Amniotic epithelial cell (primary cell): ENCODE results near the gene ANKUB1.
"Not testable (repeated sequence)": the region's sequence is repeated elsewhere in the genome, so short reads cannot be mapped to it uniquely, and the experiment has no call there.

Source experiments
- DNase-seq: peaks from one replicate; pipeline ENCODE4 v3.0.0-alpha.2; 2010; ENCODE audit warnings: low read depth

Gene ANKUB1

DNA sequence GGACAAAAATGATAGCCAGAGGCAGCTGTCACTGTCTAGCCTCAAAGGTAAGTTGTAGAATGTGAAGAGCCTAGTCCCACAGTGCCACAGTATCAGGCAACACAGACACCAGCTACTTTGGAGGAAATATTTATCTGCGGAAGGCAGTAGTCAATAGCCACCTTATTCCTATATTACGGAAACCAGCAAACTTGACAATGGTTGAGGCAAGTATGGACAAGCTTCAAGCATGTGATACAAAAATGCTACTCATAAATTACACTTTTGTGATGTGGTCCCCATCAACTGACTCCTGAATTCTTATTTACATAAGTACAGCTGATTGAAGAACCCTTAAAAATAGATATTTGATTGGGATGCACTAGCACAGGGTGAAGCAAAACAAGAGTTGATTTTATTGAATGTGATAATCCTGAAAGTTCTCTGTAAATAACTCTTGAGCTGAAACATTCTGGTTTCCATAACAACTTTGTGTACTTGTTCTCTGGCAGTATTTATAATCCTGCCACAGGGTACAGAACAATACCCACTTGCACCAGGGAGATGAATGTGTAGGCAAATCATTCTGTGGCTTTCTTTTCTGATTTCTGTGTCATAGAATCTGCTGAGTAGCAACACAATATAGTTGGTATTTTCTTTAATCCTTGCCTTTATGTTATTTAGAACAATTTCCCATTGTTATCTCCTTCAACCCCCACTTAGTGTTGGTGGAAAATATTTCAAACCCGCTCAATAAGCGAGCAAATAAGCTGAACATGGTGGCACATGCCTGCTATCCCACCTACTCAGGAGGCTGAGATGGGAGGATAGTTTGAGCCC is at the start of gene ANKUB1:
Gene ANKUB1 (minus strand): TSS at position 103 of the 819 bp plus-strand sequence. CDS start 188 bp downstream, outside the sequence.
- DNase-seq: no peak

GRCh38 chr3:149839896-149840295 is 47.5 kb upstream of the ANKUB1 start:
- no peak for DNase-seq

GRCh38 chr3:149839469-149839868 is 47.1 kb upstream of the ANKUB1 start:
- DNase-seq: peak; percentile 21

DNA sequence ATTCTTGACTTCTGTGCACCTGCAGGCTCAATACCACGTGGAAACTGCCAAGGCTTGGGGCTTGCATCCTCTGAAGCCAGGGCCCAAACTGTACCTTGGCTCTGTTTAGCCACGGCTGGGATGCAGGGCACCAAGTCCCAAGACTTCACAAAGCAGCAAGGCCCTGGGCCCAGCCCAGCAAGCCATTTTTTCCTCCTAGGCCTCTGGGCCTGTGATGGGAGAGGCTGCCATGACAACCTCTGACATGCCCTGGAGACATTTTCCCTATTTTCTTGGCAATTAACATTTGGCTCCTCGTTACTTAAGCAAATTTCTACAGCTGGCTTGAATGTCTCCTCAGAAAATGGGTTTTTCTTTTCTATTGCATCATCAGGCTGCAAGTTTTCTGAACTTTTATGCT is 46.1 kb upstream of the ANKUB1 start:
- DNase-seq: not testable (repeated sequence)

DNA sequence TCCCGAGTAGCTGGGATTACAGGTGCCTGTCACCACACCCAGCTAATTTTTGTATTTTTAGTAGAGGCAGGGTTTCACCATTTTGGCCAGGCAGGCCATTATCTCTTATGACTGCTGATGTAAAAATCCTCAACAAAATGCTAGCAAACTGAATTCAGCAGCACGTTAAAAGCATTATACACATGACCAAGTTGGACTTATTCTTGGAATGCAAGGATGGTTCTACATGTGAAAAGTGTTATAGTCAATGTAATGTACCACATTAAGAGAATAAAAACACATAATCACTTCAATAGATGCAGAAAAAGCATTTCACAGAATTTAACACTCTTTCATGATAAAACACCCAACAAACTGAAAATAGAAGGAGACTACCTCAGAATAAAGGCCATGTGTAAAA is 40.9 kb upstream of the ANKUB1 start:
- DNase-seq: no peak

GRCh38 chr3:149832086-149832485 is 39.7 kb upstream of the ANKUB1 start:
- DNase-seq: no peak

GRCh38 chr3:149831321-149831720 is 39.0 kb upstream of the ANKUB1 start:
- no peak for DNase-seq

DNA sequence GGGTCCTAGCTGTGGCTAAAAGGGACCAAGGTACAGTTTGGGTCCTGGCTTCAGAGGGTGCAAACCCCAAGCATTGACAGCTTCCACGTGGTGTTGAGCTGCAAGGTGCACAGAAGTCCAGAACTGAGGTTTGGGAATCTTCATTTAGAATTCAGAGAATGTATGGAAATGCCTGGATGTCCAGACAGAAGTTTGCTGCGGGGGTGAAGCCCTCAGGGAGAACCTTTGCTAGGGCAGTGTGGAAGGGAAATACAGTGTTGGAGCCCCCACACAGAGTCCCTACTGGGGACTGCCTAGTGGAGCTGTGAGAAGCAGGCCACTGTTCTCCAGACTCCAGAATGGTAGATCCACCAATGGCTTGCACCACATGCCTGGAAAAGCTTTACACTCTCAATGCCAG is 38.5 kb upstream of the ANKUB1 start:
- no peak for DNase-seq

- DNase-seq: not testable (repeated sequence)
Measured at GRCh38 chr3:149829631-149830030, 37.3 kb upstream of the ANKUB1 start.

DNA sequence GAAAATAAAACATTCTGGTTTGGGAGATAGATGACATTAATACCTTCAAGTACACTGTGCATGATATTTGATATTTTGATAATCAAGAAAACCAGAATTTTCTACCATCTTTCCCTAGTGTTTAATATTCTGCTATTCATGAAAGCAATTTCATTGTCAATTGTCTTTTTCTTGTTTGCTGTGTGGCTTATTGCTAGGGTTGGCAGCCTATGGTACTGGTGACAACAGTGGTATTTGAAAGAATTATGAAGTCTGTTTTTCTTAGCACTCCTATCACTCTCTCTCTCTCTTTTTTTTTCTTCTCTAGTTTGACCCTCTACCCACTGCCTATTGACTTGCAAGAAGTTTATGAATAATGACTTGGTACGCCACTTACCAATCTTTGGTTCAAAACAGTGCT is 36.0 kb upstream of the ANKUB1 start:
- DNase-seq: no peak

GRCh38 chr3:149826636-149827035 is 34.3 kb upstream of the ANKUB1 start:
- DNase-seq: no peak

GRCh38 chr3:149820183-149820582 is 27.8 kb upstream of the ANKUB1 start:
- DNase-seq: no peak

DNA sequence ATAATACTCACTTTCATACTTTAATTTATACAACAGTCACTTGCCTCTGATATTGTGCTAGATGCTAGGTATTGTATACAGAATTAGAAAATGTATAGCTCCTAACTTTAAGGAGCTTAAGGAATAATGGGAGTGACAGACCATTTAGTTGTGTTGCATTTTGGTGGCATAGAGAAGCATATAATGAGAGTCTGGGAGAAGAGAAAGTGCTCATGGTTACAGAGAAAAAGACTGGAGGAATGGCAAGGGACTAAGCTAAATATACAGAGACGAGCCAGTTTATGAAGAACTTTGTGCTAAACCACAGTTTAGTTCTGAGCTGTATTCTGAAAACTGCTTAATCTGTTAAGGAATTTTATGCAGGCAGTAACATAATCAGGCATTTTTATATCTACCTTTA is 27.1 kb upstream of the ANKUB1 start:
- no peak for DNase-seq

GRCh38 chr3:149816986-149817385 is 24.6 kb upstream of the ANKUB1 start:
- peak; percentile 84 for DNase-seq

GRCh38 chr3:149816311-149816710 is 24.0 kb upstream of the ANKUB1 start:
- no peak for DNase-seq

GRCh38 chr3:149815728-149816127 is 23.4 kb upstream of the ANKUB1 start:
- DNase-seq: no peak

DNA sequence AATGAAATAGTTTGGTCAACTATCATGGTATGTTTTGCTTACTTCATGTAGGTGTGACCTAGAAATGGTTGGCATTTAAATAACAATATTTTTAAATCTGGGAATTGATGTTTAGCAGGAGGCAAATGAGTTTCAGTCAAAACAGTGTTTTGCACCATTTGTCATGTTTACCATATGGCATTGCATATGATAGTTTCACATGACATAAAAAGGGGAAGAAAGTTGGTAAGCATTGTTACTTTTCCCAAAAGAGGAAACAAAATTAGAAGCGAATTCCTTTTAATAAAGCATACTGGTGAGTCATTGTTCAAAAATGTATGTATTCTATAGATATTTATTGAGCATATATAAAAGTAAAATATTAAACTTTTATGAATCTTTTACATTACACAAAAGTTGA is 23.0 kb upstream of the ANKUB1 start:
- no peak for DNase-seq

DNA sequence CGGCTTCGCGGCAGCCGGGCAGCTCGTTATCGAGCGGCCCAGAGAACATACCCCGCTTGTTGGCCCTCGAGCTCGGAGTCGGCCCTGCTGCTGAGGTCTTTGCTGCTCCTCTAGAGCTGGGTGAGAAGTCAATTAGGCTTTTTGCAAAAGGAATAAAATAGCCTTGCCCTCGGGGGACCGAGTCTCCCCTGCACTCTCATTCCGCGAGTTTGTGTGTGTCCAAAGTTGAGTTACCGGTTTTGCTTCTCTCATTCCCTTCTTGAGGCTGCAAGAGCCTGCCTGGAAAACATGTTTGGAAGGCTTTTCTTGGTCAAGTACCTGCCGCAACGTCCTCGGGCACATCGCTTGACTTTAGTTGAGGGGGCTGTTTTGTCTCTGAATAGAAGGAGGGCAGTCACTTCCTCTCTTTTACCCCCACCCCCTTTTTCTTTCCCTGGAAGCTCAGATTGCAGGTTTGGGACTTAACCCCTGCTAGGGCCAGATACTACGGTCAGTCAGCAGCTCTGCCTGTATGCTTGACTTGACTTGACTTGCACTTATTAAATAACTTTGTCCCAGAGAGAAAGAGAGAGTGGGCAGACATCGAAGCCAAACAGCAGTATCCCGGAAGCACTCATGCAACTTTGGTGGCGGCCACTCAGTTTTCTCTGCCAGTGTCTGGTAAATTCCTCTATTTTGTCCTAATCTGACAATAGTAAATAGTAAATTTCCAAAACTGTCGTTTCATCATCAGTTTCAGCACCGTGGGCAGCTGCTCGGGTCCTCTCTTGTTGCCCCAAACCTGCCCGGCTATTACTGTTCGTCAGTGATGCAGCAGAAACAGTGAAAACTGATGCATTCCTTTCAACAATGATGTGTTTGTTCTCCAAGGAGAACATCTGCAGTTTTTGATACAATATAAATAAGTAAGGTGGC is 21.3 kb upstream of the ANKUB1 start:
- peak; percentile 32 for DNase-seq

- peak; percentile 94 for DNase-seq
Measured at GRCh38 chr3:149812606-149813366, 20.4 kb upstream of the ANKUB1 start, which contains the start of gene RNF13. Gene RNF13 (plus strand): TSS chr3:149813215. CDS start chr3:149846027, 32,812 bp downstream.

DNA sequence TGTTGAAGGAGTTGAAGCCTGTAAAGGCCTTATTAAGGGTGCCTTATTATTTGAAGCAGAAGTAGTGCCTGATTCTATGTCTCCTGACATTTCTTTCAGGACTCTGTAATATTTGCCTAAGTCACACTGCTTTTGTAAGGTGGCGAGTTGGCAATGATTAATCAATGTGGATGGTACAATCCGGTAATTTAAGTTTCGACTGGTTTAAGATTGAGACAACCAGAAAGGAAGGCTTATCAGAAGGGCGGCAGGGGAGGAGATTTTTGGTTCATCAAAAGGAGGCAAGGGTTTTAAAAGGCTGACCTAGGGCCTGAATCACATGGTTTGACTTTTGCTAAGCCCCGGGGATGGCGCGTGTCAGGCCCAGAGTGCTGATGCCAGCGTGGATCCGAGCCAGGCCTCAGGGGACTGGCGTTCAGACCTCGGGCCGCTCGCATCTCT is 19.8 kb upstream of the ANKUB1 start:
- DNase-seq: no peak

DNA sequence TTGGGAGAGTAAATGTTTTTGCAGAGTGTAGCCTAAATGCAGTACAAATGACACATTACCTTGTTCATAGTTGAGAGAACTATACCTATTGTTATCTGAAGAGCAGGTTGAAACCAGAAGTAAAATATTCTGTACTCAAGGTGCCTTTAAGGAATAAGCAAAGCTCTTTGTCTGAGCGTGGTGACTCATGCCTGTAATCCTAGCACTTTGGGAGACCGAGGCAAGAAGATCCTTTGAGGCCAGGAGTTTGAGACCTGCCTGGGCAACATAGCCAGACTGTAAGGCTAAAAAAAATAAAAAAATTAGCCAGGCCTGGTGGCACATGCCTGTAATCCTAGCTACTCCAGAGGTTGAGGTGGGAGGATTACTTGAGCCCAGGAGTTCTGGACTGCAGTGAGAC is 18.5 kb upstream of the ANKUB1 start:
- DNase-seq: no peak

- no peak for DNase-seq
Measured at GRCh38 chr3:149809699-149810098, 17.3 kb upstream of the ANKUB1 start.
